Stimulated activated CD4-positive, alpha-beta T cell treated with anti-CD3 and anti-CD28 coated beads, Interleukin-2, amount 100 ng/mL, for 24 hours (primary cell): ENCODE measurements around the gene RNF44.
"Not testable (repeated sequence)": the region's sequence is repeated elsewhere in the genome, so short reads cannot be mapped to it uniquely, and the experiment has no call there.

Experiments
- DNase-seq, 2 donors: peaks; one replicate each; pipeline ENCODE4 v3.0.0-alpha.2; 2020

The RNF44 gene

DNA sequence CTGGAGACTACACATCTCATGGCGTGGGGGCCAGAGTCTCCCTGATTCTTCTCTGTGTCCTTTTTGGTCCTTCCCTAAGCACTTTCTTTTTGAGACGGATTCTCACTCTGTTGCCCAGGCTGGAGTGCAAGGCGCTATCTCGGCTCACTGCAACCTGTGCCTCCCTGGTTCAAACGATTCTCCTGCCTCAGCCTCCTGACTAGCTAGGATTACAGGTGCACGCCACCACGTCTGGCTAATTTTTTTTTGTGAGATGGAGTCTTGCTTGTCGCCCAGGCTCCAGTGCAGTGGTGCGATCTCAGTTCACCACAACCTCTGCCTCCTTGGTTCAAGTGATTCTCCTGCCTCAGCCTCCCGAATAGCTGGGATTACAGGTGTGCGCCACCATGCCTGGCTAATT is 13.7 kb upstream of the RNF44 start:
- not testable (repeated sequence) for DNase-seq

DNA sequence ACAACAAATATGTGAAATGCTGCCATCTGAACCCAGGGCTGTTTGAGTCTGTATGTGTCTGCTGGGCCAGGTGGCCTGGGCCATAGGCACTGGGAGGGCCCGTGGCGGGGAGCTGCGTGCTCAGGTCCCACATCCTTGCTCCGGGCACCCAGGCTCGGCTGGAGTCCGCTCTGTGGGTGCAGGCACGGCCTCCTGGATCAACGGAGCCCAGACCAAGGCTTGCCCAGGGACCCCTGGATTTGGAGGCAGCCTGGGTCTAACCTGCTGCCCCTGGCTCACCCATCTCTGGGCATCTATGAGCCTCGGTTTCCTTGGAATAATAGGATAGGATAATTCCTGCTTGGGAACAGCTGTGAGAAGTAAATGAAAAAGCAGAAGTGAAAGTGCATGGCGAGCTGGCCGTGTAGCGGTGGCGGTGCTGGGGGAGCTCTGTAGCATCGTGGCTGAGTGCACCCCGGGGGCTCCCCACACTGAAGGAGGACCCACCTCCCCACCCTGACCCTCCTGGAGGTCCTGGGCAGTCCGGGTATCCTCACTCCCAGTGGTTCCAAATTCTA is 13.2 kb upstream of the RNF44 start:
- DNase-seq = no peak

DNA sequence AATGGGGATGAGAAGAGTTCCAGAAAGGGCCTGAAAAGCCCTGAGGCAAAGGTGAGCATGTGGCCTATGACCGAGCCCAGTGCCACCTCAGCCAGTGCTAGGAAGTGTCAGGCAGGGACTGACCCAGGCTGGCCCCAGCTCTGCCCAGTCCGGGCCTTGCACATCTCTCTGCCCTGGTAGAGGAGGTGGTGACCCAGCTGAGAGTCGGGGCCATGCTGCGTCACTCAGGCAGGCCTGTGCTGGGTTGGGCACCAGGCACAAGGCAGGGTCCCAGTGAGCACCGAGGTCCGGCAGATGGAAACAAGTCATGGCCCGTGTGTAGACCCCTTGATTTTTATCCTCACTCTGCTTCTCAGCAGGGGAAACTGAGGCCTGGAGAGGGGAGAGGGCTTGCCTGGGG is 12.7 kb upstream of the RNF44 start:
- DNase-seq = no peak

DNA sequence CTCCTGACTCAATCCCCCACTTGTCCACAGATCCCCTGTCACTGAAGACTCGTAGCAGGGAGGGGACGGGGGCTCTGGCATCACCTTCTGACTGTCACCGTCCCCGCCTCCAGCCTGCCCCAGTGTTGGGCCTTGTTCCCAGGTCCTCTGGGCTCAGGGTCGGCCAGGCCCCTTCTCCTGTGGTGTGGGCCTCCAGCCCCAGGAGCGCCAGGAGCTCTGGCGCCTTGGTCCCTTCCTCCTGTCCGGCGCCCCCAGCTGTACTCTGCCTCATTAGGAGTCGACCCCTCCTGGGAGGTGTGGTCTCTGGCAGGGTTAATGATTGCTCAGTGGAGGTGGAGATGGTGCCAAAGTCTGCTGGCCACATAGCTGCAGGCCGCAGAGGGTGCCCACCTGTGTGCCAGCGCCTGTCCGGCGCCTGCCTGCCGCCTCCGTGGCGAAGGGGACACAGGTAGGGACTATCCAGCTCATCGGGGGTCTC is 11.8 kb upstream of the RNF44 start, which contains the start of gene CDHR2:
TSS of gene CDHR2 (plus strand) at position 376 of the 478 bp plus-strand sequence. CDS start 16,011 bp downstream, outside the sequence.
- no peak for DNase-seq

DNA sequence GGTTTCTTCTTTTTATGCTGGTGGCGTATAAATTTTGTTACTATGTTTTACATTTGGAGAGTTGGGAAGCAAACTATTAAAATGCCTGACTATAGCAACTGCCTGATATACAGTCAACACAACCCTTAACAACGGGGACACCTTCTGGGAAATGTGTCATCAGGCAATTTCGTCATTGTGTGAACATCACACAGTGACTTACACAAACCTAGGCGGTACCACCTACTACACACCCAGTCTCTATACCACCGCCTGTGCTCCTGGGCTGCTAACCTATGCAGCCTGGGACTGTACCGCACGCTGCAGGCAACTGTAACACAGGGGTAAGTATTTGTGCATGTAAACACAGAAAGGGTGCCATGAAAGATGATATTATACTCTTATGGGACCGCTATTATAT is 10.6 kb upstream of the RNF44 start:
- no peak for DNase-seq

DNA sequence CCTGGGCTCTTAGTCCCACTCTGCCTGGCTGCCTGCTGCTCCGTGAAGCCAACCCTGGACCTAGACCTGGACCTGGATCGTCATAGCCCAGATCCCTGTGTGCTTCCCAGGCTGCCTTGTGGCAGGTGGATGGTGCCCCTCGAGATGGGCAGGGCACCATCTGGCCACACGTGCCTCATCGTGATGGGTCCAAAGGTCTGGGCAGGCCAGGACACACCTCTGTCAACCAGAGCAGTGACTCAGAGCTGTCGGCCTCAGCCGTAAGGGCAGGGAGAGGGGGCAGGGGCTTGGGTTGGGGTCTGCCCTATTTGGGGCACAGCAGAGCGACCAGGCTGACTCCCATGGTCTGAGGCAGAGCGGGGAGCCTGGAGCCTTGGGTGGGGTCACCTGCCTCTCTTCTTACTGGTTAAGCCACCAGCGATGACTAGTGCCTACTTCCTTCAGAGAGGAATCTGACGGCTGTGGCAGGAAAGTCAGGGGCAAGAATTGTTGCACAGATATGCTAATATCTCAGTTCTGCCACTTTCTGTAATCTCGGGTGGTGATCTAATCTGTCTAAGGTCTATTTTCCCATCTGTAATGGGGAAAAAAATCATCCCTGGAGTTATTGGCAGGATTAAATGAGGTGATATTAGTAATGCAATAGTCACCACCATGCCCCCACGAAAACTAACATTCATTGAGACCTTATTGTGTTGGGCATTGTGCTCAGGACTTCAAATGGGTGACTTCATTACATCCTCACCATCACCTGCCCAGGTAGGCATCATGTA is 8.7 kb upstream of the RNF44 start:
- no peak for DNase-seq

DNA sequence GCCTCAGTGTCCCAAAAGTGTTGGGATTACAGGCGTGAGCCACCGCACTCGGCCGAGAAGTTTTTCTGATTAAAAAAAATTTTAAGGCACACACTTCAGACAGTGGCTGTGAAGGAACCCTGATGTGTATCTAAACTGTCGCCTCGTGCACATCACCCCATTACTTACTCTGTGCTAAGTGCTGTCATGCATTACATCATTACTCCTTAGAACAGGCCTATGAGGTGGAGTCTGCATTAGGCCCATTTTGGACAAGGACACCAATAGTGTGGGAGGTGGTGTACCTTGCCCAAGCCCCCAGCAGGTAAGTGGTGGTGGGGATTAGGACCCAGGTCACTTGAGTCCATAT is 8.2 kb upstream of the RNF44 start:
- DNase-seq = no peak

DNA sequence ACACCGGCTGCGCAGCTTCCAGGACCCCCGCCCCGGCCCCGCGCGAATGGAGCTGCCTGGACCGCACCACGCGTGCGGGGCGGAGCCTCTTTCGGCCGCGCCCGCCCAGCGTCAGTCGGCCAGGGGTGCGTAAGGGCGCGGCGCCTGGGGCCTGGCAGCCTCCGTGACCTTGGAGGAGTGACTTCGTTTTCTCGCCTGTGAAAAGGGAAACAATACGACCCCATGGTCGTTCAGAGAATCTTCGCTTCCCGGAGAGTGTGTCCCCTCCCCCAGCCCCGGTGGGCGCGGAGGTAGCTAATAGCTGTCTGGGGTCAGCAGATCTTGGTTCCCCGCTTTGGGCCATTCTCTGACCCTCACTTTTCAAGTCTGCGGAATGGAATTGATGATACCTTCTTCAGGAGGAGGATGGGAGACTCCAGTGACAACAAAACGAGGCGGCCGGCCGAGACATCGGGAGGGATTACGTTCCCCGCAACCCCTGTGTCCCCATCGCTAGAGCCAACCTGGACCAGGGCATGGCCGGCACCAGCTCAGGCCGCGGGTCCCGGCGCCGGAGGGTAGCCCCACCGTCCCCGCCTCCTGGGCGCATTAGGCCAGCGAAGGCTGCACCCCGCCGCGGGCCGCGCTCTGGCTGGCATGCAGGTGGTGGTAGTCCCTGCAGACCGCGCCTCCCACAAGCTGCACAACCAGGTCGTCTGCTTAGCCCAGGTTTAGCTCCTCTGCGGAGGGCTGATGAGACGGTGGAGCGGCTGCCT is 6.4 kb upstream of the RNF44 start:
- DNase-seq = peak; percentile 74 to 84

DNA sequence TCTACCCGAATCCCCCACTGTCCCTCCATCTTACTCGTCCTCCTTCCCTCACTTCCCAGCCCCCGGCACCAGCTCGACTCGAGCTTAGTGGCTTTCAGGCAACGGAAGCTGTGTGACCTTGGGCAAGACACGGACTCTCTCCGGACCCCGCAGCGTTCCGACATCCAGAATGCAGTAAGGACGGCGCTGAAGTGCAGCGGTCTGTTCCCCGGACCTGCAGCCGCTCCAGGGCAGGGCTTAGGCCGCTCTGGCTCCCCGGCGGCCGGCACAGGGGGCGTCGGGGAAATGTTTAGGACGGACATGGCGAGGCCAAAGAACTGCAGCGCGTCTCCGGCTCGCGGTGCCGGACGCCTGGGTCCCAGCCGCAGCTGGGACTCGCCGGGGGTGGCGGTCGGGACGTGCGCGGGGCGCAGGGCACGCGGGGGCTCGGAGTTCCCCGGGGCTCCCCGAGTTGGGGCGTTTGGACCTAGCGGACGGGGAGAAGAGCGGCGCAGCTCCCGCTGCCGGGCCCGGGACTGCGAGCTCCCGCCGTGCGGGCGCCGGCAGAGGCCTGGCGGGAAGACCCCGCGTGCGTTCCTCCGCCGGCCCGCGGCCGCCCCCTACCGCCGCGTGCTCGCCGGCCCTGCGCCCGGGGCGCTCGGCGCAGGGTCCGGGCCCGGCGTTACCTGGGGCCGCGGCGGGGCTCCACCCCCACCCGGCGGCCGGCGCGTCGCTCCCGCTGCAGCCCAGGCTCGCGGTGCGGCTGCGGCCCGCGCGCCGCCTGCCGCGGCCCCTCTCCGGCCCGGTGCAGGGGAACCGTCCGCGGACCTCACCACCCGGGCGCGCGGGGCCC is 5.6 kb upstream of the RNF44 start:
- DNase-seq = peak in 1 of 2 donors; percentile 42

DNA sequence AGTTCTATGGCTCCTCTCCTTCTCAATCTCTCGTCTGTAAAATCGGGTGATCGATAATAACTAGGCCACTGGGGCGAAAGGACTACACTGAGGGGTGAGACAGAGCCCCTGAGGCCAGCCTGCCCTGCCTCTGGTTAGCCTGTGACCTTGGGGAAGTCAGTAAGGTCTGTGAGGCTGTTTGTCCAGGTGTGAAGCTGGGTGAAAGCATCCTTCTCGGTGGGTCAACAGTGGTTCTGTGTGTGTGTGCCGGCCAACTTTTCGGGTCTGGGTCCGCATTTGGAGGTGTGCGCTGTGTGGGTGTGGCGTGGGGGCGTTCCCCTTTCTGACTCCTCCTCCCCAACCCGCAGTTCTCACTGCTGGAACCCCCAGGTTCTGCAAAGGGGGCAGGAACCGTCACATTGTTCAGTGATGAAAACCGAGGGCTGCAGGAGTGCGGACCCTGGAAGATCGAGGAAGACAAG is 5.0 kb upstream of the RNF44 start:
- DNase-seq = peak; percentile 71 to 80

DNA sequence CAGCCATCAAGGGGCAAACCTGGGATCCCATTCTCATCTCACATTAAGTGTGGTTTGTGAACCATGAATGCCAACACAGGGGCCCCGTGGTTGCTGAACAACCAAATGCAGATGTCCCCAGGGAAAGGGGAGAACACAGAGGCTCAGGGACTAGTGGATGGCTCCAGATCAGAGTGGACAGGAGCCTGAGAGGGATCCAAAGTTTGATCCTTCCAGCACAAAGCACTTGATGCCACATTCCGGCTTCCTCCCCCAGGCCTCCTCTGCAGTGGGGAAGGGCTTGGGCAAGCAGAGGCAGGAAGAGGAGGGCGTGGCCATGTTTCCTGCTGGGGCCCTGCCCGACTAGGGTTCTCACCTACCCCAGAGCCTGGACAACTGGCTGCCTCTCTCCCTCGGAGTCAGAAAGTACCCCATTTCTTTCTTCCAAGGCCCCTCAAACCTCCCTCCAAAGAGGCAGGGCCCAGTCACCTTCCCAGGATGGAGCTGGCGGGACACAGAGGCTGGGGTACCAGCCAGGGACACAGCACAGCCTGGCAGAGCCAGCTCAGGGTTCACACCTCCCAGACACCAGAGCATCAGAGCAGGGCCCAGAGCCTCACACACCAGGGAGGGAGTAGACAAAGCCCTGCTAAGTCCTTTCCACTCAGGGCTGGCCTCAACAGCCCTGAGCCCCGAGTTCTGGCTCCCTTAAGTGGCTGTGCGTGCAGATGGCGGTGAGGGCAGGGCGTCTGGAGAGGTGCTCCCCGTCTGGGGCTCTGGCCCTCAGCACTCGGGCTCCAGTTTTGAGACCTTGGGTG is 4.3 kb upstream of the RNF44 start:
- peak; percentile 64 to 79 for DNase-seq

DNA sequence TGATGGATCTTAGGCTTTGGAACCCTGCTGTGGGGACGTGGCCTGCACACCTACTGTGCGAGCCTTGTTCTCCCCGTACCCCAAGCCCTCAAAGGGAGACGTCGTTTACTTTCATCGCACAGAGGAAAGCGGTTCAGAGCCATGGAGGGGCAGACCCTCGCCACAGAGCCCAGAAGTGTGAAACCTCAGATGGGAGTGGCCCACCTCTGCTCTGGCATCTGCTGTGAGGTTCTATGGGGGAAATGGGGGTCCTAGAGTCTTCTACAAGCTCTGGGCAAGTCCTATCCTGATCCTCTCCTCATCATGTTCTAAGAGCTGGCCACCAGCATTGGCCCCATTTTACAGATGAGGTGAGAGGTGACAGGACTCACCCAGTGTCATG is 3.7 kb upstream of the RNF44 start:
- no peak for DNase-seq

DNA sequence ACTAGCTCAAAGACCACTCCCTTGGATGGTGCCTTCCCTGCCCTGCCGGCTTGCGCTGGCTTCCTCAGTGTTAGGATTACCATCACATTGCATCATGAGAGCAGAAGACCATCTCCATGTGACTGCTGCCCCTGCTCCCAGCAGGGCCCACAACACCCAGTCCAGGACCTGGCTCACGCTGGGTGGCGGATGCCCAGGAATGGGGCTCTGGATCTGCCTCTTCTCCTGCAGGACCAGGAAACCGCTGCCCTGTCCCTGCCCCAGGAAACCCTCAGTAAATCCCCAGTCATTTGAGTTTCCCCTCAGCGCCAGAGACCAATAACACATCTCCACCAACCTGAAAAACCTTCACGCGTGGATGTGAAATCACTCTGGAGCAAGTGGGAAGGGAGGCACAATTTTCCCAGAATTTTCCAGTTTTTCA is 3.3 kb upstream of the RNF44 start:
- DNase-seq = no peak

DNA sequence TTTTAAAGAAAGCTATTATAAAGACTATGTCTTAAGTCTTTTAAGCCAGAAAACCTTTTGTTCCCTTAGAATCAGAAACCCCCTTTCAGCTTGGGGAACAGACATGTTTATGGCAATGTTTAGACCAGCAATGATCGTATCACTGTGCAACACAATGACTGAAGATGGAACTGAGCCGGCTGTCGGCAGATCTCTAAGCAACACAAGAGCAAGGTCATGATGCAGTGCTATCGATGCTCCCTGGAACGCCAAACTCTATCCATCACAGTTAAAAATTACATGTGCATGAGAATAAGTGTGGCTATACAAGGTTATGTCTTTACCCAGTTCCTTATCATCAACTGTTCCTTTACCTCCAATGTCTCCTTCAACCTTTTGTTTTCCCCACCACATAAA is 1.8 kb upstream of the RNF44 start:
- no peak for DNase-seq

DNA sequence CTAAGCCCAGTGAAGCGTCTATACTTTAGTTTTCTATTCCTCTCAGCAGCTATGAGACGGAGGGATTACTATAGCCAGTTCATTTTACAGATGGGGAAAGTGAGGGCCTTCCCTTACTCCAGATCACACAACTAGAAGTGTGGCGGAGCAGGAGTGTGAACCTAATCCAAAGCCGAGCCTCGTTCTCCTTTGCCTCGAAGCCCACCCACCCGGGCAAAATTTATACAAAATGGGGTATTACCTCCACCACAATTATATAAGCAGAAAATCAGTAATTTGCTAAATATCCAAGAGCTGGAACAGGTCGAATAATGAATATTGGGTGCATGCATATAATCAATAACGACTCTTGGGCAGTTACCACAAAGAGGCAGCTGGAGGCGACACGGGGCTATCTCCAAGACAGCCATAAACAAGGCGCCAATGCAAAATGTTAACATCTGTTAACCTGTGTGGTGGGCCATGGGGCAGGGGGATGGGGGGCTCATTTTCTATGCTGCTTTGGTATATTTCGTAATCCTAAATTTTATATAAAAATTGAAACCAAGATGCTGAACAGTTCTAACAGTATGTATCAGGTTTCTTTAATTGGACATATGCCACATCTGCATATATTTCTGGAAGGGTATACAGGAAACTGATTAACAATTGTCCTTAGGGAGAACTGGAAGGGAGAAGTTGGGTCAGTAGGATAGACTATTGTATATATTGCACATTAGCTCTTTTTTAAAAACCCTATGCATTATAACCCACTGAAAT is 1.2 kb upstream of the RNF44 start:
- no peak for DNase-seq

DNA sequence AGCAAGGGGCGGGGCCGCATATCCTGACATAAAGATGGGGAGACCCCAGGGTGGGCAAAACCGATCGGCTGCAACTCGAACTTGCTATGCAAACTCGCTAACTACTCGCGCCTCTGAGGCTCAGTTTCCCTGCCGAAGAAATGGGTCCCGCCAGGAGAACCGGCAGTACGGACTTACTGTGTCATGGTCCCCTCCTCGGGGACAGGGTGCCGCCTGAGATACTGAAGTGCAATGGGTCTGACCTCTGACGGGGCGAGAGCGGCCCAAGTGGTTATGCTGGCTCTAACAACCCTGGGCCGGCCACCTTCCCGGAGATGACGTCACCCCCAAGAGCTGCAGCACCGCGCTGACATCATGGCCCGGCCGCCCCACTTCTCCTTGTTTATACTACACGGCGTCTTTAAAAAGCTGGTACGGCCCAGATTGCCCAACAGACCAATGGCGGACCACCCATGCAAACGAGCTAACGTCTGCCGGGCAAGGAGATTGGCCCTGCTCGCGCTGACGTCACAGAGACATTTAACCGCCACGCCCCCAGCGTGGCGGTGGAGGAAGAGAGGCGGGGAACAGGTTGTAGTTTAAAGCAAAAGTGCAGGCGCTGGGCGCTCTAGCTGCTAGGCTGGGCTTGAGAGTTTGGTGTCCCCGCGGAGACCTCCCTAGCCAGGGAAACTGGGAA is 490 bp upstream of the RNF44 start:
- peak; percentile 94 to 97 for DNase-seq

DNA sequence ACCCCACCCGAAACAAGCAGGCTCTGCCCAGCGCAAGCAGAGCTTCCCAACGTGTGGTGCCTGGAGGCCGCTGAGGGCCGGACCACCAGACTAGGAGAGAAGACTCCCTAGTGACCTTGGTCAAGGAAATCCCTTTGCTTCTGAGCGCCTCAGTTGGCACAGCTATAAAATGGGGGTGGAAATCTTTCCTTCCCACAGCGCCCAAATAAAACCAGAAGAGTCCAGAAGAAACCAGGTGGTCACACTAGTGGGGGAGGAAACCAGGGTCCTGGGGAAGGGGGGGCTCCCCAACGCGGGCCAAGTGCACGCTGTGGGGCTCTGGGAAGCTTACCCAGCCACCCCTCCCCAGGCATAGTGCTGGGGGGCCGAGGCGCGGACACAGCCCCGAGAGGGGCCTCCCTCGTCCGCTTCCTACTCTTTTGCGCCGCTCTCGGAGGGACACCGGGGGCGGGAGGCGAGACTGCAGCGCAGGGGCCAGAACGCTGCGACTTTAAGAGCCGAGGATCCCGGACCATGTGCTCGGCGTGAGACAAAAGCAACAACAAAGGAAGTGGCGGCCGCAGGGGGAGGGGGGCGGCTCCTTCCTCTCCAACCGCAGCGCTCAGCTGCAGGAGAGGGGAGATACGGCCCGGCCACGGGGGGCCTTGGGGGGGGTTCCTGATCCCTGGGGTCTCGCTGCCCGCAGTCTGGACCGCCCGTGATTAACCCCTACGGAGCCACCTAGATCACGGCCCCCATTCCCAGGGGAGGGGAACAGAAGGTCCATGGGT is 885 bp downstream of the RNF44 start:
- peak; percentile 82 for DNase-seq

DNA sequence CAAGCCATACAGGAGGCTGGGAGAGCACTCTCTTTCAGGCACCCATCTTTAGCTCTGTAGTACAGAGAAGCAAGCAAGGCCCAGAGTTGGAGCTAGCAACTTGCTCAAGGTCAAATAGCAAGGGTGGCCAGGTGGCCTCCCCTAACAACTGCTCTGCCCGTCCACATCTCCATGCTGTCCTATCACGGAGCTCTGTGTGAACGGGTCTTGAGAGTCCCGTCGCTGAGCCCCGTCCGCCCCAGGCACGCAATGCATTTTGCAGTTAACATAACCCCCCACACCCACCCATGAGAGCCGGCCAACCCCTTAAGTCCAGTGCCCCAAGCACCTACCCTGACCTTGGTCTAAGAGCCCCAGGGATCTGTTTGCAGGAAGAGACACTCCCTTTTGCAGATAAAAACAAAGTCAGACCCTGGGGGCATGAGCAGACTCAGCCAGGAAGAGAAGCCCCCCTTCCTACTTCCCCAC is 1.5 kb downstream of the RNF44 start:
- DNase-seq = peak in 1 of 2 donors; percentile 26

DNA sequence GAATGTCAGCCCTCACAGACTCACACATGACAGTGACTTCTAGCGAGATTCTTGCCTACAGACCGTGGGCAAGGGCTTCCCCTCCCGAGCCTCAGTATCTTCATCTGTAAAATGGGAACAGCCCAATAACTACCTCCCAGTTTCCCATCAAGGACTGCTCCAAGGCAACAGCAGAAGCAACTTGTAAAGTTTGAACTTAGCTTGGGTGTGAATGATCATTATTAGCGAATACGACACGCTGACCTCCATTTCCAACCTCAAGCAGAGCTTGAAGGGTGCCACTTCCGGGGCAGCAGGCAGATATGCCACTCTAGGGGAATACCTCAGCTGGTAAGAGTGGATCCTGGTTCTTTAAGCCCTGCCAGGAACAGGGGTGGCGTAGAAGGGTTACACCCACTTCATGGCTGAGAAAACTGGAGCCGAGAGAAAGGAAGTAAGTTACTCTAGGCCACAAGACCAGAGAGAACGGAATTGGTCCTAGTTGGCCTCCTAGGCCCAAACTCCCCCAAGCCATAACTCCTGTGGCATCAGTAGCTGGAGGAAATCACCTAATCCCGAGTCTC is 2.0 kb downstream of the RNF44 start:
- peak in 1 of 2 donors; percentile 43 for DNase-seq
